IMR-90 (cell line): Measurements from ENCODE around the gene MPPED1. TPM values are rescaled to one million over a fixed set of nuclear protein-coding genes. Genes with fewer than 3 reads are reported as not detected.

Experiments used
- ATAC-seq: fragments of 200-7000 bp; cut with Tn5 transposase; 2 replicates; pipeline ENCODE4 v1.9.1; 2020; ENCODE audit warnings: low read depth, mild to moderate bottlenecking, moderate library complexity
- BruUV-seq: library from RNA; stranded (reverse); fragments of 400-500 nt; replicated peaks from 2 replicates; lab custom pipeline; 2021; lab: Mats Ljungman, UMichigan
- CTCF ChIA-PET: fragments of 300-600 bp; formaldehyde crosslinking; extraction: SDS; loops from one replicate; lab custom pipeline; 2021; ENCODE audit warnings: antibody characterized with exemption; lab: Yijun Ruan, JAX
- POLR2A ChIA-PET: fragments of 300-600 bp; sonication (Branson Sonifier 250); formaldehyde crosslinking; loops from one replicate; lab custom pipeline; 2022; ENCODE audit warnings: antibody characterized with exemption; ENCODE audit not compliant: unreplicated experiment; lab: Charles Lee
- DNase-seq: peaks from one replicate; pipeline ENCODE4 v3.0.0; 2013
- H2AFZ ChIP-seq: replicated peaks from 2 replicates; pipeline ENCODE3; 2013; ENCODE audit warnings: low read length, mild to moderate bottlenecking; ENCODE audit not compliant: poor library complexity
- H2AK5ac ChIP-seq: 2 replicates; pipeline ENCODE4 v1.6.1; 2013; ENCODE audit warnings: low read depth, low read length, inconsistent platforms
- H2AK9ac ChIP-seq: replicated peaks from 2 replicates; pipeline ENCODE3; 2013; ENCODE audit warnings: mild to moderate bottlenecking, low read depth, low read length, moderate library complexity; ENCODE audit not compliant: poor library complexity
- H2BK120ac ChIP-seq: 2 replicates; pipeline ENCODE4 v1.6.1; 2013; ENCODE audit warnings: low read depth, low read length, inconsistent platforms
- H2BK15ac ChIP-seq: 3 replicates; pipeline ENCODE4 v1.6.1; 2013; ENCODE audit warnings: low read depth, low read length, inconsistent platforms
- H2BK20ac ChIP-seq: 2 replicates; pipeline ENCODE4 v1.6.1; 2013; ENCODE audit warnings: low read depth, mild to moderate bottlenecking, inconsistent platforms, low read length, moderate library complexity
- H2BK5ac ChIP-seq: 2 replicates; pipeline ENCODE4 v1.6.1; 2013; ENCODE audit warnings: mild to moderate bottlenecking, low read depth, low read length, inconsistent platforms; ENCODE audit not compliant: poor library complexity, severe bottlenecking
- H3K14ac ChIP-seq: replicated peaks from 2 replicates; pipeline ENCODE4 v1.6.1; 2013; ENCODE audit warnings: low read depth, low read length, inconsistent platforms
- H3K18ac ChIP-seq: 2 replicates; pipeline ENCODE4 v1.6.1; 2013; ENCODE audit warnings: low read depth, low read length, control low read depth
- H3K23ac ChIP-seq: 2 replicates; pipeline ENCODE4 v1.6.1; 2013; ENCODE audit warnings: low read depth, low read length, inconsistent platforms
- H3K27ac ChIP-seq: 2 replicates; pipeline ENCODE4 v1.5.1; 2013; ENCODE audit warnings: mild to moderate bottlenecking, control low read depth, low read length; ENCODE audit not compliant: insufficient read depth
- H3K27me3 ChIP-seq: 2 replicates; pipeline ENCODE4 v1.6.1; 2013; ENCODE audit warnings: low read length; ENCODE audit not compliant: control insufficient read depth, insufficient read depth
- H3K36me3 ChIP-seq: 2 replicates; pipeline ENCODE4 v1.6.1; 2013; ENCODE audit warnings: low read length, mixed read lengths; ENCODE audit not compliant: control insufficient read depth, insufficient read depth
- H3K4ac ChIP-seq: 2 replicates; pipeline ENCODE4 v1.6.1; 2013; ENCODE audit warnings: low read depth, low read length, inconsistent platforms
- H3K4me1 ChIP-seq: 2 replicates; pipeline ENCODE4 v1.6.1; 2013; ENCODE audit warnings: low read length, mixed read lengths; ENCODE audit not compliant: control insufficient read depth, insufficient read depth
- H3K4me2 ChIP-seq: 2 replicates; pipeline ENCODE4 v1.6.1; 2013; ENCODE audit warnings: low read depth, mild to moderate bottlenecking, control low read depth, low read length, moderate library complexity
- H3K4me3 ChIP-seq: 2 replicates; pipeline ENCODE4 v1.5.1; 2013; ENCODE audit warnings: low read depth, mild to moderate bottlenecking, control low read depth, low read length, moderate library complexity; ENCODE audit not compliant: insufficient read depth
- H3K56ac ChIP-seq: 2 replicates; pipeline ENCODE4 v1.6.1; 2013; ENCODE audit warnings: low read length, inconsistent platforms; ENCODE audit not compliant: insufficient read depth; ENCODE audit errors: extremely low read depth
- H3K79me1 ChIP-seq, 2 experiments: 2 replicates each; pipeline ENCODE4 v1.6.1; 2013; ENCODE audit warnings: low read length in 2 of 2, inconsistent platforms in 1 of 2, low read depth in 1 of 2
- H3K9ac ChIP-seq: 2 replicates; pipeline ENCODE4 v1.6.1; 2013; ENCODE audit warnings: low read depth, low read length, control low read depth
- H3K9me1 ChIP-seq: 2 replicates; pipeline ENCODE4 v1.6.1; 2013; ENCODE audit warnings: low read length, inconsistent platforms; ENCODE audit not compliant: insufficient read depth
- H3K9me3 ChIP-seq: 2 replicates; pipeline ENCODE4 v1.6.1; 2013; ENCODE audit warnings: low read length; ENCODE audit not compliant: control insufficient read depth, insufficient read depth
- H4K20me1 ChIP-seq: 2 replicates; pipeline ENCODE4 v1.6.1; 2013; ENCODE audit warnings: low read length, inconsistent platforms; ENCODE audit not compliant: insufficient read depth
- H4K5ac ChIP-seq: 2 replicates; pipeline ENCODE4 v1.6.1; 2013; ENCODE audit warnings: mild to moderate bottlenecking, low read depth, low read length, control low read depth
- H4K8ac ChIP-seq, 2 experiments: 2 replicates each; pipeline ENCODE4 v1.6.1; 2013; ENCODE audit warnings: low read depth in 2 of 2, low read length in 2 of 2, control low read depth in 1 of 2, inconsistent platforms in 1 of 2
- H4K91ac ChIP-seq: 2 replicates; pipeline ENCODE4 v1.6.1; 2013; ENCODE audit warnings: low read depth, low read length, inconsistent platforms; ENCODE audit not compliant: insufficient read depth
- BHLHE40 ChIP-seq: fragments of 150-350 bp; IDR thresholded peaks from 2 replicates; pipeline ENCODE4 v1.6.1; 2016; ENCODE audit warnings: mild to moderate bottlenecking, low read depth, low read length
- CEBPB ChIP-seq: IDR thresholded peaks from 2 replicates; pipeline ENCODE4 v1.6.1; 2012; ENCODE audit warnings: low read depth, low read length, improper control_type of control experiment
- CHD1 ChIP-seq: IDR thresholded peaks from 2 replicates; pipeline ENCODE4 v1.6.1; 2012; ENCODE audit warnings: low read depth, low read length, improper control_type of control experiment
- CTCF ChIP-seq: conservative IDR thresholded peaks from 2 replicates; pipeline ENCODE4 v1.5.1; 2012; ENCODE audit warnings: mild to moderate bottlenecking, low read depth, low read length, improper control_type of control experiment
- ELK1 ChIP-seq: fragments of 150-350 bp; IDR thresholded peaks from 2 replicates; pipeline ENCODE4 v1.6.1; 2016; ENCODE audit warnings: low read depth, mild to moderate bottlenecking, low read length, moderate library complexity, borderline replicate concordance
- FOS ChIP-seq: fragments of 150-350 bp; IDR thresholded peaks from 2 replicates; pipeline ENCODE4 v1.6.1; 2016; ENCODE audit warnings: low read depth, low read length
- MAFK ChIP-seq: IDR thresholded peaks from 2 replicates; pipeline ENCODE4 v1.6.1; 2012; ENCODE audit warnings: low read depth, low read length, improper control_type of control experiment
- MAZ ChIP-seq: IDR thresholded peaks from 2 replicates; pipeline ENCODE4 v1.6.1; 2012; ENCODE audit warnings: low read depth, mild to moderate bottlenecking, low read length, improper control_type of control experiment, moderate library complexity, borderline replicate concordance
- MXI1 ChIP-seq: IDR thresholded peaks from 2 replicates; pipeline ENCODE4 v1.6.1; 2012; ENCODE audit warnings: low read depth, mild to moderate bottlenecking, low read length, moderate library complexity, borderline replicate concordance
- NFE2L2 ChIP-seq: fragments of 150-350 bp; IDR thresholded peaks from 2 replicates; pipeline ENCODE4 v1.6.1; 2016; ENCODE audit warnings: low read depth, mild to moderate bottlenecking, low read length
- POLR2A ChIP-seq: IDR thresholded peaks from 2 replicates; pipeline ENCODE4 v1.6.1; 2012; ENCODE audit warnings: mild to moderate bottlenecking, low read depth, low read length
- RAD21 ChIP-seq: IDR thresholded peaks from 2 replicates; pipeline ENCODE4 v1.6.1; 2012; ENCODE audit warnings: low read length, improper control_type of control experiment
- RCOR1 ChIP-seq: IDR thresholded peaks from 2 replicates; pipeline ENCODE4 v1.6.1; 2012; ENCODE audit warnings: mild to moderate bottlenecking, low read length, improper control_type of control experiment; ENCODE audit not compliant: insufficient replicate concordance
- RFX5 ChIP-seq: IDR thresholded peaks from 2 replicates; pipeline ENCODE4 v1.8.0; 2012; ENCODE audit warnings: low read depth, mild to moderate bottlenecking, low read length, moderate library complexity
- SMC3 ChIP-seq: fragments of 150-350 bp; IDR thresholded peaks from 2 replicates; pipeline ENCODE4 v1.6.1; 2016; ENCODE audit warnings: low read depth, mild to moderate bottlenecking, antibody characterized with exemption, low read length, moderate library complexity
- USF2 ChIP-seq: fragments of 150-350 bp; IDR thresholded peaks from 2 replicates; pipeline ENCODE4 v1.6.1; 2017; ENCODE audit warnings: mild to moderate bottlenecking, antibody characterized with exemption, low read length, low read depth
- whole genome bisulfite sequencing, 2 experiments: methylation state at CpG; one replicate each; pipeline versions ENCODE4 v1.1.5 to v1.1.7; 2013; ENCODE audit warnings: missing lambda C conversion rate in 2 of 2; ENCODE audit not compliant: insufficient read length in 1 of 2; ENCODE audit errors: extremely low coverage in 2 of 2; 5-methylcytosine and 5-hydroxymethylcytosine counted together
- dilution Hi-C: fragments of 300-500 bp; cut with HindIII; formaldehyde crosslinking; loops from one replicate; pipeline ENCODE4 v1.14.3; 2018; ENCODE audit warnings: low sequenced_read_pairs; ENCODE audit not compliant: unreplicated experiment
- in situ Hi-C: fragments of 300-500 bp; cut with MboI; formaldehyde crosslinking; loops from 3 replicates; pipeline ENCODE4 v1.14.3; 2019; ENCODE audit warnings: low sequenced_read_pairs, inconsistent platforms, mixed read lengths
- intact Hi-C: fragments of 100-400 bp; cut with micrococcal nuclease; formaldehyde crosslinking; loops from 2 replicates; pipeline ENCODE4 v1.10.0; 2022
- polyA plus RNA-seq, 3 experiments: library from polyadenylated mRNA; depleted of rRNA; stranded (reverse); fragments of >200 nt; gene quantifications; 2 replicates each; pipeline ENCODE4 v1.2.3, GENCODE V29; 2012; ENCODE audit warnings: low replicate concordance in 1 of 3
- total RNA-seq: library from RNA; depleted of rRNA; stranded (reverse); fragments of >200 nt; gene quantifications from 2 replicates; pipeline ENCODE4 v1.2.3, GENCODE V29; 2012

The MPPED1 gene
- total and polyA plus RNA-seq, 2 of the 4 experiments (the other 2 are of a cell fraction): not detected

- Histone ChIP-seq H2BK20ac (no peak overlapping the region), H3K23ac (no peak overlapping the region), H2BK5ac (no peak overlapping the region), H3K18ac (no peak overlapping the region), H3K56ac (no peak overlapping the region), H3K4me1 (no peaks in the 10 kb centered on the region), H3K27me3 (no peaks in the 10 kb centered on the region), H3K27ac (no peak overlapping the region), H2AK9ac (no peak overlapping the region), H3K36me3 (no peaks in the 10 kb centered on the region), H3K9me1 (no peaks in the 10 kb centered on the region), H2AK5ac (no peak overlapping the region), H3K14ac (no peak overlapping the region), H4K8ac (no peak overlapping the region), H3K79me1 (no peaks in the 10 kb centered on the region), H2AFZ (no peak overlapping the region), H3K4me3 (no peak overlapping the region), H4K5ac (no peak overlapping the region), H4K91ac (no peak overlapping the region), H4K20me1 (no peaks in the 10 kb centered on the region), H2BK15ac (no peak overlapping the region), H3K4ac (no peak overlapping the region), H3K9ac (no peak overlapping the region), H2BK120ac (no peak overlapping the region), H3K4me2 (no peak overlapping the region), H3K9me3 (no peaks in the 10 kb centered on the region)
- in situ Hi-C loops: no loop called here
- 20 to 100% methylated on average over 1 of the region's 18 CpGs for WGBS, 2 experiments
- ATAC-seq (no peak), DNase-seq (no peak)
- no TSS peak for BruUV-seq
- TF ChIP-seq CTCF (no peak), POLR2A (no peak), BHLHE40 (no peak), MAZ (no peak), SMC3 (no peak), RAD21 (no peak), MXI1 (no peak), RFX5 (no peak), CEBPB (no peak), USF2 (no peak), NFE2L2 (no peak), CHD1 (no peak), RCOR1 (no peak), ELK1 (no peak), MAFK (no peak), FOS (no peak)
- ChIA-PET POLR2A (no interaction called here), CTCF (no interaction called here)
- intact Hi-C loops: no loop called here
- dilution Hi-C loops: no loop called here
These were observed 39.7 kb downstream of the MPPED1 start for GRCh38 chr22:43451371-43452050.
